Inflammatory macrophage treated with lipopolysaccharide for 4 hours (primary cell): ENCODE results near the gene GIMAP2.
"Not testable (repeated sequence)": the region's sequence is repeated elsewhere in the genome, so short reads cannot be mapped to it uniquely, and the experiment has no call there.

Experiments used
- DNase-seq: peaks from one replicate; pipeline ENCODE4 v3.0.0-alpha.2; 2020

The GIMAP2 gene

GRCh38 chr7:150678601-150679000 is 6.9 kb upstream of the GIMAP2 start:
- DNase-seq: not testable (repeated sequence)

GRCh38 chr7:150680364-150680763 is 5.1 kb upstream of the GIMAP2 start:
- not testable (repeated sequence) for DNase-seq

GRCh38 chr7:150686030-150686631 is 625 bp downstream of the GIMAP2 start:
- peak; percentile 60 for DNase-seq

- DNase-seq: no peak
Observed at GRCh38 chr7:150688630-150689029, 3.1 kb downstream of the GIMAP2 start.

GRCh38 chr7:150695654-150696053 is 10.1 kb downstream of the GIMAP2 start:
- DNase-seq: no peak

- no peak for DNase-seq
Observed at GRCh38 chr7:150703209-150703608, 17.7 kb downstream of the GIMAP2 start.

GRCh38 chr7:150715293-150715692 is 29.8 kb downstream of the GIMAP2 start:
- no peak for DNase-seq

- peak; percentile 16 for DNase-seq
Observed at GRCh38 chr7:150715738-150716137, 30.2 kb downstream of the GIMAP2 start.

- peak; percentile 71 for DNase-seq
Observed at GRCh38 chr7:150716368-150716767, 30.9 kb downstream of the GIMAP2 start, which contains the start of gene GIMAP1. TSS of gene GIMAP1 (plus strand) at chr7:150716613. CDS start at chr7:150719048, 2,435 bp downstream.

GRCh38 chr7:150716939-150717338 is 31.4 kb downstream of the GIMAP2 start:
- no peak for DNase-seq

GRCh38 chr7:150717814-150718420 is 32.4 kb downstream of the GIMAP2 start:
- peak; percentile 82 for DNase-seq

GRCh38 chr7:150719436-150719835 is 33.9 kb downstream of the GIMAP2 start:
- DNase-seq: peak; percentile 63

- no peak for DNase-seq
Observed at GRCh38 chr7:150719960-150720891, 34.7 kb downstream of the GIMAP2 start.

- no peak for DNase-seq
Observed at GRCh38 chr7:150721970-150722373, 36.5 kb downstream of the GIMAP2 start.

- no peak for DNase-seq
Observed at GRCh38 chr7:150722431-150722931, 37.0 kb downstream of the GIMAP2 start.

GRCh38 chr7:150723467-150723866 is 38.0 kb downstream of the GIMAP2 start:
- no peak for DNase-seq

- DNase-seq: no peak
Observed at GRCh38 chr7:150727381-150727780, 41.9 kb downstream of the GIMAP2 start.

- DNase-seq: no peak
Observed at GRCh38 chr7:150728011-150728410, 42.5 kb downstream of the GIMAP2 start.

GRCh38 chr7:150728609-150729008 is 43.1 kb downstream of the GIMAP2 start:
- DNase-seq: no peak

GRCh38 chr7:150731916-150732315 is 46.4 kb downstream of the GIMAP2 start:
- DNase-seq: no peak

- no peak for DNase-seq
Observed at GRCh38 chr7:150732786-150733481, 47.4 kb downstream of the GIMAP2 start.

GRCh38 chr7:150733482-150734095 is 48.1 kb downstream of the GIMAP2 start:
- no peak for DNase-seq
